Forelimb muscle (tissue), 1 donor: ENCODE results near the gene TCERG1L. TPM values are rescaled to one million over a fixed set of nuclear protein-coding genes. Genes with fewer than 3 reads are reported as not detected.
"Not testable (repeated sequence)": the region's sequence is repeated elsewhere in the genome, so short reads cannot be mapped to it uniquely, and the experiment has no call there.

ENCODE experiments used
- DNase-seq: peaks from one replicate; pipeline ENCODE4 v3.0.0-alpha.2; 2013; ENCODE audit warnings: low read depth
- polyA plus RNA-seq: library from polyadenylated mRNA; unstranded; fragments of 120-200 nt; gene quantifications from one replicate; pipeline ENCODE4 v1.2.1, GENCODE V29; 2013; ENCODE audit not compliant: insufficient read length

TCERG1L gene
- polyA plus RNA-seq, 1 donor, result 0.22 TPM

DNA sequence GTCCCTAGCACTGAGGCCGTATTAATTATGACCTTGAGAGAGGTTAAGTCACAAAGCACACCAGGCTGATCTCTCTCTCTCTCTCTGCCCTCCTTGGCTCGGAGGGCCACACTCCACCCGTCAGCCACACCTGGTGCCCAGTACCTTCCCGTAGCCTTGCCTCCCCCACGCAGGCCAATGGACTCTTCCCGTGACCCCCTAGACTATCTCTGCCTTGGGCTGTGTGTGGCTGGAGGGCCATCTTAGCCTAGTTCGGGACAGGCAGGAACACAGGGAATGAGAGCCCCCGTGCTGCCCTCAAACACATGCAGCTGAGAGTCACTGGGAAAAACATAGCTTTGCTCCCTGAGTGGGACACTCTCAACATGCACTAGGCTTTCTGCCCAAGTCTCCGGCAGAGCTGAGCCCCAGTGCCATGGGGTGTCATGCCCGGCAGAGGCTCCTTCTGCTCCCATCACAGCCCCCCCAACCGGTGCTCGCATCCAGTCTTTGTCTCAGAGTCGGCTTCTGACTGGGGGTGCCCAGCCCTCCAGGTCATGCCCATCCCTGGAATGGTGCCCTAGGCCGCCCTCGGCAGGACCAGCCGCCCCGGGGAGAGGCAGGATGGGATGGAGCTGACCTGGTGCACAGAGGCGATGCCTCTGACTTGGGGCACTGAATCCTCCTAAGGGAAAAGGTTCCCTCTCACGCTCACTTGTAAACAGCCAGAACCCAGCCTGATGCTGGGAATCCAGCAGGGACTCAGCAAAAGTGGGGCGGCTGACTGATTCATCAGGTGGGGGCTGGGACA lies 63.0 kb downstream of the TCERG1L start:
- no peak for DNase-seq

DNA sequence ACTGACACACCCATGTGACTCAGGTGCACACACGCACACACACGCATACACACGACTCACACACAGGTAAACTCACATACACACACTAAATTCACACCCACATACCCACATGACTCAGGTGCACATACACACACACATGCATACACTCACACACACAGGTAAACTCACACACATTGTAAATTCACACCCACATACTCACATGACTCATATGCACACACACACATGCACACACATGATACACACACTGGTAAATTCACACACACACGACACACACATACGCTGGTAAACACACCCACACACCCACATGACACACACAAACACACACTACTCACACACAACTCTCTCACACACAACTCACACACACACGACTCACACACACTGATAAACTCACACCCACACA lies 63.6 kb downstream of the TCERG1L start:
- no peak for DNase-seq

DNA sequence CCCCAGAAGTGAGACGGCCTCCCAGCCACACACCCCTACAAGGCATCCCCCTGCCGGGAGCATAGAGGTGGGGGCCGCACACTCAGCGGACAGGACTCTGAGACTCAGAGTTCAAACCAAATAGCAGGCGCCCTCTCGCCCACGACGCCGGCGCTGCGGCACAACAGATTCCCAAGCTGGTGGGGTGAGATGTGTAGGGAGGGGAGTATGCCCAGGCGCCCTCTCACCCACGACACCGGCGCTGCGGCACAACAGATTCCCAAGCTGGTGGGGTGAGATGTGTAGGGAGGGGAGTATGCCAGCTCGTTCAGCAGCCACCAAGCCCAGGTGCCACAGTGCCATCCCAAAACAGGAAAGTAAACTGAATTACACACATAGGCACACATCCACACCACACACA lies 64.7 kb downstream of the TCERG1L start:
- DNase-seq, result no peak

DNA sequence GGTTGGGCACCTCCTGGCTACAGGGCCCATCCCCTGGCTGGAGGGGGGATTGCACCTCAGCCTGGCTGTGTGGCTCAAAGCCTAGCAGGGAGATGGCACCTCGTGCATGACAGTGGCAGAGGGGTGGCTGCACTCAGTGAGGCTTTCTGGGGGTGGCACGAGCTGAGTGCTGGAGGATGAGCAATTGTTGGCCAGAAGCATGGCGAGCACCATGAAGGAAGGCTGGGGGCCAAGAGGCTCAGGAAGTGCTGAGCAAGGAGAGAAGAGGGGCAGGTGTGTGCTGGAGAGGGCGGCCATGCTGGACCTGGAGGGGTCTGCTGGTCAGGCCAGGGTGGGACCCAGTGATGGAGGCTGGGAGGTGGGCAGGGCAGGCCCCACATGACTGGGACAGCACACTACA lies 65.4 kb downstream of the TCERG1L start:
- no peak for DNase-seq

DNA sequence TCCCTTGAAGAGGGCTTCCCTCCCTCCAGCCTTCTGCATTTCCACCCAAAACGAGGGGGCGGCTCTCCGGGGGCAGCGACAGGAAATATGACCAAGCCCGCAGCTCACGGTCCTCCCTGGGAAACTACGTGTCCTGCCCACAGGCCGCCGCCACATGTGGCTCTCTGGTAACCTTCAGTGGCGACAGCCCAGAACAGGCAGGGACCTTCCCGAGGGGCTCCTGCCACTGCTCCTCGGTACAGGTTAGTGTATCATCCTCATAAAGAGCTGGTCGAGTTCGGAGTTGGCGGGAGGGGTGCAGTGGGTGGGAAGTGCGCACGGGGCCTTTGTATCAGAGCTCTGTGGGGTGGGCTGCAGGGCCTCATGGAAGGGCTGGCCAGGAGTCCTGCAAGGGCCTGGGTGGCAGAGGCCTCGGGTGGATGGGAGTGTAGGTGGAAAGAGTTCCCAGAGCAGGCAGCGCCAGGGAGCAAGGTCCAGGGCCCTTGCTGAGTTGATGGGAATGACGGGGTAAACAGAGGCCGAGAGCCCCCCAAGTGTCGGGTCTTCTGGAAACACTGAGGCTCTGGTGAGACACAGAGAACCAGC lies 66.0 kb downstream of the TCERG1L start:
- no peak for DNase-seq

DNA sequence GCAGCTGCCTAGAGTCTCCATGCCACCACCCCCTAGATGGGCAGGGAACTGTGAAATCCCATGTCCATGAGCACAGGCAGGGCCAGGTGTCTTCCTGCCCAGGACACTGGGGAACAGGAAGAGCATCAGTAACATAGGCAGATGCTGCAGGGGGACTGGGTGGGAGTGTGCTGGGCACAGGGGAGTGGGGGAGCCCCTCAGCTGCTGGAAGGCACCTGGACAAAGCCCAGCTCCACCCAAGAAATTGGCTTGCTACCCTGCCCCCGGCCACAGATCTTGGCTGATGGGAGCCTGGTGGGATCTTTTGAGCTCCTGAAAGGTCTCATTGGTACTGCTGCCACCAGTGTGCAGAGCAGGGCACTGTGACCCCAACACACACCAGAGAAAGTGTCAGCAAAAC lies 66.7 kb downstream of the TCERG1L start:
- DNase-seq, result no peak

DNA sequence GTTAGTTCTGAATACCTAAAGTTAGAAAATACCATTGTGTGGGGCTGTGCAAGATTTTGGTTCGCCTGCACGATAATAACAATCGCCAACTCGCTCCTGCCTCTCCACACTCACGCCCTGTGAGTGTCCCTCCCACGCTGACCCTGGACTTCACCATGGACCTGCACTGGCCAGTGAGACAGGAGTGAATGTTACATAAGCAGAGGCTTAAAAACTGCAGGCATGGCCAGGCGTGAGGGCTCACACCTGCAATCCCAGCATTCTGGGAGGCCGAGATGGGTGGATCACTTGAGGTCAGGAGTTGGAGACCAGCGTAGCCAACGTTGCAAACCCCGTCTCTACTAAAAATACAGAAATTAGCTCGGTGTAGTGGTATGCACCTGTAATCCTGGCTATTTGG lies 68.4 kb downstream of the TCERG1L start:
- DNase-seq, result no peak

DNA sequence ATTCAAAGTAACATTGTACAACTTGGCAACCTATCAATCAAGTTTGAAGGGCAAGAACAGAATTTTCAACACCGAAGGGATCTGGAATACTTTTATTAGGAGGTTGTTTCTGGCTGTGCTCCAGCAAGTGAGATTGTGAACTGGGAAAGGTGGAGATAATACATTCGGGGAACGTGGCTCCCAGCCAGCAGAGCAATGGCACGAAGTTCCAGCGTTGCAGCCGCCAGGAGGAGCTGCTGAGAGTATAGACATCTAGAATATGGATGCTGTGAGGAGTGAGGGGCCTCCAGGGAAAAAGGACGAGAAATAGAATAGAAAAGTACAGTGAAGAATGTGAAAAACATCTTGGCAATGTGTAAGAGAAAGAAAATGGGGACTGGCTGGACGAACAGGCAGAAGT lies 69.5 kb downstream of the TCERG1L start:
- no peak for DNase-seq

DNA sequence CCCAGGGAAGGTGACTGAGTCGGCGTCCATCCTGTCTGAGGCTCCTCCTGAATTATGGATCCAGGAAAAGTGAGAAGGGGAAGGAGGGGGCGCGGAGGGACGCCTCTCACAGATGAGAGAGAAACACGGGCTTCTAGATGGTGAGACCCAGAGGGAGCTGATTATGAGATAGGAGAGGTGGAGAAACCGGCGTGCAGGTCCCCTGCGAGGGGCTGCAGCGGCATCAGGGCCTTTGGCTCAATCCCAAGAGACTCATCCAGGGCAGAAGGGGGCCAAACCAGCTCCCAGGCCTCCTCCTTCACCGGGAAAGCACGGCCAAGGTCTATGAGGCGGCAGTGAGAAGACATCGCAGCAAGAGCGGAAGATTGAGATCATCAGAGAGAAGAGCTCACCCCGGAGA lies 70.8 kb downstream of the TCERG1L start:
- DNase-seq, result no peak

DNA sequence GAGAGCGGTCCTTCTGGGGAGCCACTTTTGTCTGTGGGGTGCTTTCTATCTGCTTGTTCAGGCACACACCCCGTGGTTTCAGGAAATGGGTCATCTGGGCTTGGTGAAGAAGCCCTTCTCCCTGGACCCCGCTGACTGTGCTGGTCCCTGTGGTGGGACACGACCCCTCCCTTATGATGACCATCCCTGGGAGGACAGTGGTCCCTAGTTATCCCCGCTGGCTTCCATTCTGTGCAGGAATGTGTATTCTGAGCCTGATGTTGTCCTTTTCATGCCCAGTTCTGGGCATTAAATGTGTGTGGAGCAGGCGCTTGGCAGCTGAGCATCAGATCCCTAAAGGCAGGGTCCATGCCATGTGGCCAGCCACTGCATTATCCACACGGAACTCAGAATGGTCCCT lies 71.6 kb downstream of the TCERG1L start:
- no peak for DNase-seq

DNA sequence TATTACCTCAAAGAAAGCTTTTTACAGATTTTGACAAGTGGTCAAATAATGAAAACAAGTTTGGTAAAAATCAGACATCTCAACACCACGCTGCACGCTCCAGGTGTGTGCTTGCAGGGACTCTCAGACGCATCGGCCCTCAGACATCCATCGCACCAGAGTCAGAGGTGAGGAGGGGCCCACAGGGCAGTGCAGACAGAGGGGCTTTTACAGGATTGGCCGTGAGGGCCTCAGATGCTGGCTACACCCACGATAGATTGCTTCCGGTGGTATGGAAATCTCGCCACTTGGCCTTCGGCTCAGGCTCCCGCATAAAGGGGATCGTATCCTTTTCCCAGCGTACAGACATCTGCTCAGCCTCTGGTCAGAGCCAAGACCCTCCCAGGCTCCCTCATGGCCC lies 72.1 kb downstream of the TCERG1L start:
- no peak for DNase-seq

DNA sequence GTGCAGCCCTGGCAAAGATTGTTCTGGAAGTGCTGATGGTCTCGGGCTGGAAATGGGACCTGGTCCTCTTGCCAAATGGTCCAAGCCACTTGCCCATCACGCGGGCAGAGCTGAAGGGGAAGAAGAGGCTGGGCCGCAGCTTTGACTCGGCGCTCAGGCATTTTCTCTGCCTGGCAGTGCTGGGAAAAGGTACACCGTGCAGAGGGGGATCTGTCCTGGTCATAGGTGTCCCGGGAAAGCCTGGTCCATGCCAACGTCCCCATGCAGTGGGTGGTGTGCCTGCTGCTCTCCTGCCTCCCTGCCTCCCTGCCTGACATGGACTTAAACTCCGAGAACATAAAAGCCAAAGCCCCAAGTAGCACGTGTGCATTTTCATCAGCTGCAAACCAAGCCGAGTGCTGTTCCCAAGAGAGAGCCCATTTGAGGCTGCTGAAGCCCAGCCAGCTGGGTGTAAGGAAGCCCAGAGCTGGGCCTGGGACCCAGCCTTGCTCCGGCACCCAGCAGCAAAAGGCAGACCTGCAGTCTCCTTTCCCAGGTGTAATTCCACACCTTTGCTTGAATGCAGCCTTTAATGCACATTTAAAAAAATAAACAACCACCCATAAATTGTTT lies 72.7 kb downstream of the TCERG1L start:
- no peak for DNase-seq

DNA sequence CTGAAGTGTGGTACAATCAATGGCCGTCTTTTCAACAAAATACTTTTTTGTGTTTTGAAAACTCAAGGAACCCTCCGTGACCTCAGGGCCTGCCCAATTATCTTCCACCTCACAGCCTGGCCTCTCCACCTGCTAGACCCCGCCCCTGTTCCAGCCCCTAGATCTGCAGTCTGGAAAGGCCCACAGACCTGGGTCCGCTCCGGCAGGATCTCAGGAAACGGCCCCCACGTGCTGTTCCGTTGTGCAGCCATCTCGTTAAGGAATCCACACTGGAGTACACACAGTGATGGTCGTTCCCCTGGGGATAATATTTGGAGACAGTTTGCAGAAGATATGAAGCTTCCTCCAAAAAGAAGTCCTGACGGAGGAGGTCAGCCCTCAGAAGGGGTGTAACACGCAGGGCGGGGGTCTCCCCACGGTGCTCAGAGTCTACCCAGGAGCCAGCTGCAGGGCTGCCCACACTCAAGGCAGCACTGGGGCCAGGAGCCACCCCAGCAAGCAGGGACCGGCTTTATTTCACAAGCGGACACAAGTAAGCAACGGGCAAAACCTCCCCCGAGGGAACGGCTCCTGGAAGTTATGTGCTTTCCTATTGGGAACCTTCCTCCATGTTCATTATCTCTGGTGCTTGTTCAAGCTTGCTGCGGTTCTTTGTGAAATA lies 73.4 kb downstream of the TCERG1L start:
- no peak for DNase-seq

DNA sequence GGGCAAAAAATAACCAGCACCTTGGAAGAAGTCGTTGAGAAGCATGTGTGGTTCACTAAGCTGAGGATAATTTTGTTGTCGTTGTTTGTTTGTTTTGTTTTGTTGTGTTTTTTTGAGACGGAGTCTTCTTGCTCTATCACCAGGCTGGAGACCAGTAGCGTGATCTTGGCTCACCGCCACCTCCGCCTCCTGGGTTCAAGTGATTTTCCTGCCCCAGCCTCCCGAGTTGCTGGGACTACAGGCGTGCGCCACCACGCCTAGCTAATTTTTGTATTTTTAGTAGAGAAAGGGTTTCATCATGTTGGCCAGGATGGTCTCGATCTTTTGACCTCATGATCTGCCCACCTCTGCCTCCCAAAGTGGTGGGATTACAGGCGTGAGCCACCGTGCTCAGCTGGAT lies 76.9 kb downstream of the TCERG1L start:
- DNase-seq, result not testable (repeated sequence)

DNA sequence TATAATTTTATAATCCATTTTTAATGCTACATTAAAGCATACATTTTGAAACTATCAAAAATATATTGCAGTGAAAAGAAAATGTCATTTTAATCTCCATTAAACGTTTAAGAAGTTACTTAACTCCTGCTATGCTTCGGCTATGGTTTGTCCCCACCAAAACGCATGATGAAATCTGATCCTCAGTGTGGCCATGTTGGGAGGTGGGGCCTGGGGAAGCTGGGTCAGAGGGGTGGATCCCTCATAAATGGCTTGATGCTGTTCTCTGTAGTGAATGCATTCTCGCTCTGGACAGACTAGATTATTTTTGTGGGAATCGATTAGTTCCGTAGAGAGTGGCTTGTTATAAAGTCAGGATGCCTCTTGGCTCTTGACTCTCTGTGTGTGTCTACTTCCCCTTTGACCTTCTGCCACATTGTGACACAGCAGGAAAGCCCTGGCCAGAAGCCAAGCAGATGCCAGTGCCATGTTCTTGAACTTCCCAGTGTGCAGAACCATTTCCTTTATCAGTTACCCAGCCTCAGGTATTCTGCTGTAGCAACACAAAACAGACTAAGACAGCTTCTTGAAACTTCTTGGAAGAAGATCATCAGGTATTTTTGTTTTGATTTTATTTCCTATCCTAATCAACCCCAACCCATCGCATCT lies 77.8 kb downstream of the TCERG1L start:
- no peak for DNase-seq

DNA sequence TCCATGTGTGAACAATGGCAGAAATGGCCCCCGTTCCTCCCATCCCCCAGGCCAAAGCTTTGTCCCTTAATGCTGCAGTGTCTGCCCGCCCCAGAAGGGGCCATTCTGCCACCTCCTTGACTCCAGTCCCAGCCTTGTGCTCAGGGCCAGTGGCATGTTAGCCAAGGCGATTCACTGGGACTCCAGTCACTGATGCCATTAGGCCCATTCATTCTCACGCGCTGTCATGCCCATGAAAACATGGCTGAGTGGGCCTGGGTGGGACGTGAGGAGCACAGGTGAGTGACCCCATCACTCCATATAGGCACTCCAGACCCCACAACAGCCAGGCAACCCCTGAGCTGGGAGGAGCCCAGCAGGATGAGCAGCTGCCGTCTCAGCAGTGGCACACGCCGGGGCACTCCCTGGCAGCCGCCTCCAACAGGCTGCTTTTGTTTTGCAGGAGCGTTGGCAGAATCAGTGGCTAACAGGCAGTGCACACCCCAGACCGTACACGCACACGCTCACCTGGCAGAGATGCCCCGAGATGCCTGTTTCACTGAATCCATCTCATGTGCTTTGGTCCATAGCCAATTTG lies 79.5 kb downstream of the TCERG1L start:
- no peak for DNase-seq

DNA sequence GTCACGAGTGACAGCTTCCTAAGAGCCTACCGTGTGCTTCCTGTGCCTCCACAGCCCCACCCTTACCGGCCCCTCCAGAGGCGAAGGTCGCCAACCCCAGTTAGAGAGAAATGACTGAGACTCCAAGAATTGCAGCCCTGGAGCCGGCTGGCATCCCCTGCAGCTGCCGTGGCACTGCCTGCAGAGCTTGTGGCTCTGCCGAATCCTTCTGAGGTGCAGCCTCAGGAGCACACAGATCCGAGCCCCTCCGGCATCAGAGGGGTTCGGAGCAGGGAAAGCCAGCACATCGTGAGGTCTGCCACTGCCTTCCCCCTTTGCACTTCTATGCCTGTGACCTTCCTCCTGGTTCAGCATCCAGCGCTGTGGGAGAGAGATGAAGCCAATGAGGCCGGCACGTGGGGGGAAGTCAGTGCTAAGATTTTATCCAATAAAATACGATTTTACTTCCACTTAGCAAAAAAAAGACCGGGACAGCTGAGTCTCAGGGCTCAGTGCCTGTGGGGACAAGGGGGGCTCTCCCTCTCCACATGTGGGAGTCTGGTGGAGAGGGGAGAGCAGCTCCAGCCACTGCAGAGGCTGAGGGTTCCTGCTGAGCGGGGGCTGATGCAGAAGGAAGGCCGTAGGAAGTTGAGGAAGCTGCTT lies 80.1 kb downstream of the TCERG1L start:
- no peak for DNase-seq

DNA sequence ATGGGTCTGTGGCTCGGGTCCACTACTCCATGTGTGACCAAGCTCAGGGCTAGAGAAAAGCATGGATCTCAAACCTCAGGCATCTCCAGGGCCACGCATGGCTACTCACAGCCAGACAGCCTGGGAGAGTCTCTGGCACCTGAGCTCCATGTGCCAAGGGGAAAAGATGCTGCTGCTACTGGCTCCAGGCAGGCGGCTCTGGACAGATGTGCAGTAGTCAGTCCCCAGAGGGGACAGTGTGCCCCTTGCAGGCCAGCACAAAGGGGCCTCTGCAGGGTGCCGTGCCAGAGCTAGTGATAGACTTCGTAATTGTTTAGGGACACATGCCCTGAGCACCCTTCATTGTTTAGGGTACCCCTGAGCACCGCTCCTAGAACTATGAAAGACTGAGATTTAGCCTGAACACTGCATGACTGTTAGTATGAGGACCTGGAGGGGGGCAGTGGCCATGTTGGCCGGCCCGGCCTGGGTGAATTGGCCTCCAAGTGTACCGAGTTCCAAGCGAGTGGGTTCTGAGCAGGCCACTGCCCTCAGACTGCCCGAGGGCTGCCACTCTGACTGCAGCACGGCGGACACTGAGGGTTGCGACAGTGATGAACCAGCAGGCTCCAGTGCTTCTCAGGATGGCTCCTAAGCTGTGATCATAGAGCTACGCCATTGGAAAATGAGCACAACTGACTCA lies 80.7 kb downstream of the TCERG1L start:
- no peak for DNase-seq

DNA sequence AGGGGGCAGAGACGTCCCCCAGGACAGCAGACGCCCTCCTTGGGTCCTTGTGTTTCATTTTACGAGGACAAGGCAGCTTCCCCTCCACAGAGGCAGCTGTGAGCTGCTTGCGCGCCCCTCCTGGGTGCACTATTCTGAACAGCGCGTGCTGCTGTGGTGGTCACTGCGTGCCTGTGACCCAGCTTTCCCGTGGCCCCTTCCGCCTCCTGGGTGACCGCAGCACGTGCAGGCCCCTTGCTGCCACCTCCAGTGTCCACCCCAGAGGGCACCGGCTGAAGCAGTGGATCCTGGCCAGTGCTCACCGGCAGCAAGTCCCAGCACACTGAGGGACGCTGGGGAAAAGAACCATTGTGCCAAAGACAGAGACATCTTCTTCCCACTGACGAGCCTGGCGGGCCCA lies 81.4 kb downstream of the TCERG1L start:
- no peak for DNase-seq

DNA sequence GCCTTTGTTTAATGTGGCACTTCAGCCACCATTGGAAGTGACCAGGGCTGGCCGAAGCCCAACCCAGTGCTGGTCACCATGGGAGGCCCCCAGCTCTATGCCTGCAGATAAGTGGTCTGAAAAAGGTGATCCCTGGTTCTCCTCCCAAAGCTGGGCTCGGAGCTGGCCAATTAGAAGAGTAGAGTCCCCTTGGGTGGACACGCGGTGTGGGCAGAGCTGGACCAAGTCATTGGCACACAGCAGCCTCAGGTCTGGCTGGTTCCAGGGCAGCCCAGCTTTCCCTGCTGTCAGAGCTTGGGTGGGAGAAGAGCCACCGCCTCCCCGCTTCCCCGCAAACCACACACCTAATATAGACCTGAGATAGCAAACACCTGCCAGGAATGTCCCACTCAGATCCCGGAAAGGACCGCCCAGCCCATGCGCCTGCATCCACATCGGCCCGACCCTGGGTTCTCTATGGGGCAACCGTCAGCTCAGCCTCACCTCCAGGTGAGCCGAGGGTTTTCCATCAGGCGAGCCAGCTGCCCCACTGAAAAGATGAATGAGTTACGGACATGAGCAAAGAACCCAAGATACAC lies 84.3 kb downstream of the TCERG1L start:
- DNase-seq, result no peak
